ENCODE measurements around the gene SLC7A14.

- TF ChIP-seq POLR2A (IDR thresholded peaks at IDR 0.05; ENCODE audit: low read depth, low read length) (no peak), POLR2AphosphoS5 (IDR thresholded peaks at IDR 0.05; ENCODE audit: low read depth, low read length) (no peak)
These were observed 137.3 kb downstream of the SLC7A14 start for GRCh38 chr3:170448584-170448983.
